Liver (tissue), 9 donors: Measurements from ENCODE around the gene TEX29. TPM values are rescaled to one million over a fixed set of nuclear protein-coding genes. Genes with fewer than 3 reads are reported as not detected.

Experiments
- DNase-seq: peaks from one replicate; pipeline ENCODE4 v3.0.0-alpha.2; 2017; ENCODE audit warnings: low spot score
- H3K27ac ChIP-seq, 2 donors: one replicate each; pipeline ENCODE4 v1.7.0; 2013; ENCODE audit warnings: inconsistent platforms in 2 of 2, low read length in 2 of 2, control low read depth in 1 of 2, low read depth in 1 of 2, mild to moderate bottlenecking in 1 of 2
- H3K27me3 ChIP-seq, 4 donors: one replicate each; pipeline versions ENCODE4 v1.6.1 to v1.7.0; 2013; ENCODE audit warnings: low read length in 3 of 4, inconsistent platforms in 1 of 4, mild to moderate bottlenecking in 1 of 4, moderate library complexity in 1 of 4; ENCODE audit not compliant: control insufficient read depth in 4 of 4, insufficient read depth in 4 of 4
- H3K36me3 ChIP-seq, 4 donors: one replicate each; pipeline versions ENCODE4 v1.6.1 to v1.7.0; 2013; ENCODE audit warnings: low read length in 3 of 4, mild to moderate bottlenecking in 3 of 4, low read depth in 1 of 4, moderate library complexity in 1 of 4; ENCODE audit not compliant: control insufficient read depth in 4 of 4, insufficient read depth in 3 of 4
- H3K4me1 ChIP-seq, 4 donors: one replicate each; pipeline versions ENCODE4 v1.6.1 to v1.7.0; 2013; ENCODE audit warnings: low read length in 3 of 4, mild to moderate bottlenecking in 3 of 4, moderate library complexity in 1 of 4; ENCODE audit not compliant: control insufficient read depth in 4 of 4, insufficient read depth in 4 of 4
- H3K4me3 ChIP-seq, 3 donors: one replicate each; pipeline versions ENCODE4 v1.6.1 to v1.7.0; 2013; ENCODE audit warnings: low read length in 3 of 3, control low read depth in 1 of 3, low read depth in 1 of 3, mild to moderate bottlenecking in 1 of 3
- H3K9ac ChIP-seq, 2 donors: one replicate each; pipeline ENCODE4 v1.7.0; 2013; ENCODE audit warnings: low read length in 2 of 2, mild to moderate bottlenecking in 2 of 2, moderate library complexity in 2 of 2, control low read depth in 1 of 2, low read depth in 1 of 2
- H3K9me3 ChIP-seq, 4 donors: one replicate each; pipeline versions ENCODE4 v1.6.1 to v1.7.0; 2013; ENCODE audit warnings: low read length in 3 of 4; ENCODE audit not compliant: control insufficient read depth in 4 of 4
- CTCF ChIP-seq: fragments of 150-350 bp; IDR thresholded peaks from 2 replicates; pipeline ENCODE4 v1.5.1; 2017; ENCODE audit warnings: improper control_type of control experiment, low read depth, low read length; ENCODE audit not compliant: missing input control
- EGR1 ChIP-seq, 2 donors: IDR thresholded peaks; 2 replicates each; pipeline ENCODE4 v1.6.1; 2016 to 2018; ENCODE audit warnings: antibody characterized with exemption in 2 of 2, low read depth in 2 of 2
- FOXA2 ChIP-seq: IDR thresholded peaks from 2 replicates; pipeline ENCODE4 v1.6.1; 2016; ENCODE audit warnings: antibody characterized with exemption
- GABPA ChIP-seq, 2 donors: IDR thresholded peaks in 1 of 2; conservative IDR thresholded peaks in 1 of 2; 2 replicates each; pipeline ENCODE4 v1.6.1; 2016; ENCODE audit warnings: antibody characterized with exemption in 2 of 2, mild to moderate bottlenecking in 1 of 2, moderate library complexity in 1 of 2
- HNF4A ChIP-seq, 2 donors: conservative IDR thresholded peaks; 2 replicates each; pipeline ENCODE4 v1.6.1; 2016; ENCODE audit warnings: antibody characterized with exemption in 2 of 2, mild to moderate bottlenecking in 2 of 2
- JUND ChIP-seq, 2 donors: IDR thresholded peaks; 2 replicates each; pipeline ENCODE4 v1.6.1; 2016; ENCODE audit warnings: antibody characterized with exemption in 2 of 2
- MAX ChIP-seq: IDR thresholded peaks from 2 replicates; pipeline ENCODE4 v1.6.1; 2016; ENCODE audit warnings: antibody characterized with exemption
- NR2F2 ChIP-seq: IDR thresholded peaks from 2 replicates; pipeline ENCODE4 v1.6.1; 2016; ENCODE audit warnings: antibody characterized with exemption
- RAD21 ChIP-seq, 2 donors: IDR thresholded peaks; 2 replicates each; pipeline ENCODE4 v1.6.1; 2016; ENCODE audit warnings: antibody characterized with exemption in 2 of 2, mild to moderate bottlenecking in 2 of 2
- REST ChIP-seq: IDR thresholded peaks from 2 replicates; pipeline ENCODE4 v1.6.1; 2016; ENCODE audit warnings: antibody characterized with exemption, mild to moderate bottlenecking
- RXRA ChIP-seq, 2 donors: IDR thresholded peaks; 2 replicates each; pipeline ENCODE4 v1.6.1; 2017 to 2018; ENCODE audit warnings: antibody characterized with exemption in 2 of 2, mild to moderate bottlenecking in 1 of 2
- SP1 ChIP-seq: IDR thresholded peaks from 2 replicates; pipeline ENCODE4 v1.6.1; 2018; ENCODE audit warnings: antibody characterized with exemption, mild to moderate bottlenecking
- TAF1 ChIP-seq: conservative IDR thresholded peaks from 2 replicates; pipeline ENCODE4 v1.6.1; 2016; ENCODE audit warnings: antibody characterized with exemption, mild to moderate bottlenecking
- YY1 ChIP-seq: IDR thresholded peaks from 2 replicates; pipeline ENCODE4 v1.6.1; 2016; ENCODE audit warnings: antibody characterized with exemption, mild to moderate bottlenecking
- WGBS: extraction: QIAGEN DNeasy Blood & Tissue Kit; methylation state at CpG from one replicate; pipeline ENCODE4 v1.1.7; 2013; 5-methylcytosine and 5-hydroxymethylcytosine counted together
- polyA plus RNA-seq, 2 donors: library from polyadenylated mRNA; stranded (reverse) in 1 of 2; unstranded in 1 of 2; fragments of 200-250 nt in 1 of 2; fragments of >200 nt in 1 of 2; fragmentation: Nextera tagmentation in 1 of 2; extraction: Ambion mirVana in 1 of 2; gene quantifications; one replicate each; pipeline versions ENCODE4 v1.2.1 to v1.2.3, GENCODE V29; 2013 to 2015
- total RNA-seq, 2 donors: library from RNA; depleted of rRNA; stranded (reverse); fragments of >200 nt; gene quantifications; one replicate each; pipeline ENCODE4 v1.2.3, GENCODE V29; 2014
- donor health status: healthy.
- donor health status: healthy.
- donor health status: healthy.
- donor health status: healthy.
- donor health status: healthy.

The TEX29 gene
- total and polyA plus RNA-seq, 4 donors: 0.17 TPM; not detected in 3

GRCh38 chr13:111322001-111322915 is 1.8 kb downstream of the TEX29 start:
- H3K4me1 ChIP-seq: no peaks in the 10 kb centered on the region
- no peaks in the 10 kb centered on the region for H3K36me3 ChIP-seq
- no peak for DNase-seq
- no peak overlapping the region for H3K9ac ChIP-seq
- no peak for TF ChIP-seq RXRA (IDR thresholded peaks at IDR 0.05)
- no peak for TF ChIP-seq CTCF
- TF ChIP-seq HNF4A (conservative IDR thresholded peaks at IDR 0.05): no peak
- no peak for TF ChIP-seq NR2F2
- no peak for TF ChIP-seq JUND (IDR thresholded peaks at IDR 0.05)
- TF ChIP-seq YY1: no peak
- no peak for TF ChIP-seq EGR1 (IDR thresholded peaks at IDR 0.05; ENCODE audit: low read depth in 2 of 2)
- TF ChIP-seq GABPA (IDR thresholded peaks at IDR 0.05 in 1 of 2, conservative IDR thresholded peaks at IDR 0.05 in 1 of 2): no peak
- no peak overlapping the region for H3K27ac ChIP-seq
- WGBS: 96% methylated on average over 19 of the region's 19 CpGs
- no peak overlapping the region for H3K4me3 ChIP-seq
- H3K27me3 ChIP-seq: no peaks in the 10 kb centered on the region
- H3K9me3 ChIP-seq: no peaks in the 10 kb centered on the region

- 96% methylated on average over 7 of the region's 7 CpGs for WGBS
- H3K4me3 ChIP-seq: no peak overlapping the region
- H3K27ac ChIP-seq: no peak overlapping the region
- H3K36me3 ChIP-seq: no peaks in the 10 kb centered on the region
- DNase-seq: no peak
- no peaks in the 10 kb centered on the region for H3K4me1 ChIP-seq
- H3K9me3 ChIP-seq: no peaks in the 10 kb centered on the region
- no peaks in the 10 kb centered on the region for H3K27me3 ChIP-seq
- TF ChIP-seq RAD21 (IDR thresholded peaks at IDR 0.05): no peak
- no peak overlapping the region for H3K9ac ChIP-seq
Observed at GRCh38 chr13:111322916-111323331, 2.5 kb downstream of the TEX29 start.

GRCh38 chr13:111323549-111323948 is 3.1 kb downstream of the TEX29 start:
- no peak overlapping the region for H3K4me3 ChIP-seq

More at GRCh38 chr13:111323549-111323948, 3.1 kb downstream of the TEX29 start:
- 90% methylated on average over 14 of the region's 14 CpGs for WGBS
- Histone ChIP-seq H3K9me3 (no peaks in the 10 kb centered on the region), H3K27me3 (no peaks in the 10 kb centered on the region), H3K9ac (no peak overlapping the region), H3K27ac (no peak overlapping the region), H3K36me3 (no peaks in the 10 kb centered on the region), H3K4me1 (no peaks in the 10 kb centered on the region)
- DNase-seq: no peak
- no peak for TF ChIP-seq HNF4A (conservative IDR thresholded peaks at IDR 0.05)
- TF ChIP-seq JUND (IDR thresholded peaks at IDR 0.05): no peak
- no peak for TF ChIP-seq RXRA (IDR thresholded peaks at IDR 0.05)
- no peak for TF ChIP-seq CTCF
- no peak for TF ChIP-seq YY1
- no peak for TF ChIP-seq REST
- TF ChIP-seq SP1: no peak
- TF ChIP-seq EGR1 (IDR thresholded peaks at IDR 0.05; ENCODE audit: low read depth in 2 of 2): no peak
- TF ChIP-seq MAX: no peak
- no peak for TF ChIP-seq FOXA2
- no peak for TF ChIP-seq TAF1
